ENCODE data around the gene TMTC4.
"Not testable (repeated sequence)": the region's sequence is repeated elsewhere in the genome, so short reads cannot be mapped to it uniquely, and the experiment has no call there.

The TMTC4 gene

GRCh38 chr13:100581504-100581903 lies 93.1 kb downstream of the TMTC4 start:
- DNase-seq (ENCODE audit: low spot score) = no peak

GRCh38 chr13:100581030-100581429 lies 93.6 kb downstream of the TMTC4 start:
- DNase-seq (ENCODE audit: low spot score) = no peak

- DNase-seq (ENCODE audit: low spot score) = no peak
These were observed 94.5 kb downstream of the TMTC4 start for GRCh38 chr13:100580045-100580444.

GRCh38 chr13:100577239-100577638 lies 97.4 kb downstream of the TMTC4 start:
- DNase-seq (ENCODE audit: low spot score) = not testable (repeated sequence)

GRCh38 chr13:100573121-100573520 lies 101.5 kb downstream of the TMTC4 start:
- peak; percentile 72 for DNase-seq (ENCODE audit: low spot score)

GRCh38 chr13:100566543-100566942 lies 108.1 kb downstream of the TMTC4 start:
- no peak for DNase-seq (ENCODE audit: low spot score)

- DNase-seq (ENCODE audit: low spot score) = no peak
These were observed 109.3 kb downstream of the TMTC4 start for GRCh38 chr13:100565286-100565685.

GRCh38 chr13:100564444-100565223 lies 110.0 kb downstream of the TMTC4 start:
- no peak for DNase-seq (ENCODE audit: low spot score)

GRCh38 chr13:100563779-100564178 lies 110.8 kb downstream of the TMTC4 start:
- DNase-seq (ENCODE audit: low spot score) = no peak

- no peak for DNase-seq (ENCODE audit: low spot score)
These were observed 112.9 kb downstream of the TMTC4 start for GRCh38 chr13:100561599-100562204.

GRCh38 chr13:100561158-100561499 lies 113.5 kb downstream of the TMTC4 start:
- no peak for DNase-seq (ENCODE audit: low spot score)

- DNase-seq (ENCODE audit: low spot score) = no peak
These were observed 114.0 kb downstream of the TMTC4 start for GRCh38 chr13:100560498-100561157.

- no peak for DNase-seq (ENCODE audit: low spot score)
These were observed 114.7 kb downstream of the TMTC4 start for GRCh38 chr13:100559886-100560285.
